ENCODE data around the gene SRCAP. TPM values are rescaled to one million over a fixed set of nuclear protein-coding genes. Genes with fewer than 3 reads are reported as not detected.

SRCAP gene
- total RNA-seq, 4 donors from 2014 or later: 43.8 to 135 (median 71.3) TPM

DNA sequence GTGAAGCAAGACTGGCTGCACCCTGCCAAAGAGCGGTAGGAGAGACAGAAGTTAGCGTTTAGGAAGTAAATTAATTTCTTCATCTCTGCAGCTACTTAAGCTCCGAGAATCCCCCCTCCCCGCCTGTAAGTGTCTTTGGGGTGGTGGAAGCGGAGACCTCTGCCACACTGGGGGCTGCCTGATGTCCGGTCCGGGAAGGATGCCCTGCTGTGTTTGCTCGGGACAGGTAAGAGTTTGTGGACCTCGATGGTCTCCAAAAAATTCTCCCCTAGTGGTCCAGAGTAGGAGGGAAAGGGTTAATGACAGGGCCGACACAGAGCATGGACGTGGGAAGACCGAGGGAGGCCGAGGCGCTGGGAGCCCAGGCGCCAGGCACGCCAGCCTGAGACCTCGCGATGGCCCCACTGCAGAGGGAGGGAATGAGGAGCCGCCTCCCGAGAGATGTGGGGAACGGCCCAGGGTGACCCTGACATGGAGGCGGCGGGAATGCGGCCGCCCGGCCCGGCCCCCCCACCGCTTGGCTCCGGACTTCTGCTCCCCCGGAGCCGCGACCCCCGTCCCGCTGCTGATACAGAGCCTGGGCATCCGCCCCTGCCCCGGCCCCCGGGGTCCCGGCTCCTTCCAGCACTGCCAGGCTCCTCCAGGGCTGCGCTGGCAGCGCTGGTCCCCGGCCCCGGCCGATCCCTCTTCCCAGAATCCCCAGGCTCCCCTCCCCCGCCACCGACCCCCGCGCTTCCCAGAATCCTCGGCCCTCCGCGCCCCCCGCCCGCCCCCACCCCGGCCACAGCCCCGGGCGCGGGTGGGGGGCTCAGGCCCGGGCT lies 87.4 kb downstream of the SRCAP start:
- Histone ChIP-seq H3K9me3 (no peaks in the 10 kb centered on the region), H3K36me3 (peaks cover 0 to 18% (median 0%) of the 10 kb centered on the region in 4 donors), H3K27me3 (no peaks in the 10 kb centered on the region), H3K4me1 (peaks cover 8 to 21% (median 12%) of the 10 kb centered on the region in 4 donors), H3K4me3 (peak overlapping the region; percentile 52 to 100 (median 90)), H3K27ac (peak overlapping the region; percentile 85 to 97 (median 90))
- in situ Hi-C loops (cut with MboI; ENCODE audit: low pct_ligation_motif_present in 1 of 4, low pct_unique_long_range_greater_than_20kb in 1 of 4, low sequenced_read_pairs in 3 of 4) (no loop called here), intact Hi-C loops (cut with DNase I; ENCODE audit: low total_unique reads) (no loop called here)
- TF ChIP-seq EP300 (IDR thresholded peaks at IDR 0.05; ENCODE audit: low read depth): no peak
- TF ChIP-seq, protein P1, sequence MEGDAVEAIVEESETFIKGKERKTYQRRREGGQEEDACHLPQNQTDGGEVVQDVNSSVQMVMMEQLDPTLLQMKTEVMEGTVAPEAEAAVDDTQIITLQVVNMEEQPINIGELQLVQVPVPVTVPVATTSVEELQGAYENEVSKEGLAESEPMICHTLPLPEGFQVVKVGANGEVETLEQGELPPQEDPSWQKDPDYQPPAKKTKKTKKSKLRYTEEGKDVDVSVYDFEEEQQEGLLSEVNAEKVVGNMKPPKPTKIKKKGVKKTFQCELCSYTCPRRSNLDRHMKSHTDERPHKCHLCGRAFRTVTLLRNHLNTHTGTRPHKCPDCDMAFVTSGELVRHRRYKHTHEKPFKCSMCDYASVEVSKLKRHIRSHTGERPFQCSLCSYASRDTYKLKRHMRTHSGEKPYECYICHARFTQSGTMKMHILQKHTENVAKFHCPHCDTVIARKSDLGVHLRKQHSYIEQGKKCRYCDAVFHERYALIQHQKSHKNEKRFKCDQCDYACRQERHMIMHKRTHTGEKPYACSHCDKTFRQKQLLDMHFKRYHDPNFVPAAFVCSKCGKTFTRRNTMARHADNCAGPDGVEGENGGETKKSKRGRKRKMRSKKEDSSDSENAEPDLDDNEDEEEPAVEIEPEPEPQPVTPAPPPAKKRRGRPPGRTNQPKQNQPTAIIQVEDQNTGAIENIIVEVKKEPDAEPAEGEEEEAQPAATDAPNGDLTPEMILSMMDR (IDR thresholded peaks at IDR 0.05): no peak
- peak in 1 of 3 donors; percentile 11 for TF ChIP-seq POLR2AphosphoS5 (IDR thresholded peaks at IDR 0.05)
- TF ChIP-seq POLR2A (IDR thresholded peaks at IDR 0.05): no peak
- WGBS, 2 donors (ENCODE audit: low coverage in 1 of 2): 8 to 44% methylated on average over 5 to 45 of the region's 57 CpGs
- DNase-seq: peak; percentile 46

DNA sequence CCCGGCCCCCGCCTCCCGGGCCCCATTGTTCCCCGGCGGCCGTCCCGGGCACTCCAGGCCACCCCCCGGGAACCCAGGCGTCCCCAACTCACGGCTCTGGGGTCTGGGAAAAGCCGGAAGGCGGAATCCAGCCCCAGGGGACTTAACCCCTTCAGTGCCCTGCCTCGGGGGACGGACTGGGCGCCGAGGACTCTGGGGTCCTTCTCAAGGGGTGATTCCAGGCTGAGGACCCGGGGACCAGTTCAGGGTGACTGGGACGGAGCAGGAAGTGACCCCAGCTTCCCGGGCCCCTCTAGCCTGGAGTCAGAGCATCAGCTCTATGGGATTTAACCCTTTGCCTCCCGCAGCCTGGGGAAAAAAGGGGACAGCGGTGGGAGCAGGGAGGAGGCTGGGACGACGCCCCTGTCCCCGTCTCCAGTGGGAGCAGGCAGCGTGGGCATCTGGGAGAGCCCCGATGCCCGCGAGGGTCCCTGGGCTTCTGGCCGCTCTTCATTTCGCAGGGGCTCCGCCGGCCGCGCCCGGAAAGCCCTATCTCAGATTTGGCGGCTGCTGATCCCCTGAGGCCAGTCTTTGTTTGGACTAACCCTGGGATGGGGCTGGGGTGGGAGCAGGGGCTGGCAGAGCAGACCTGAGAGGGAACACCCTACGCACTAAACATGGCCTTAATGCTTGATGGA lies 88.1 kb downstream of the SRCAP start, which contains the start of gene ZNF629:
ZNF629 (minus strand) TSS at position 270 of the 677 bp plus-strand sequence. CDS start 2,723 bp downstream, outside the sequence.
- in situ Hi-C loops (cut with MboI; ENCODE audit: low pct_ligation_motif_present in 1 of 4, low pct_unique_long_range_greater_than_20kb in 1 of 4, low sequenced_read_pairs in 3 of 4): no loop called here
- Histone ChIP-seq H3K36me3 (peaks cover 0 to 14% (median 0%) of the 10 kb centered on the region in 4 donors), H3K27me3 (no peaks in the 10 kb centered on the region), H3K4me1 (peaks cover 8 to 21% (median 12%) of the 10 kb centered on the region in 4 donors), H3K9me3 (no peaks in the 10 kb centered on the region), H3K4me3 (peak within 1 kb of the TSS; percentile 52 to 100 (median 90)), H3K27ac (peak within 1 kb of the TSS; percentile 85 to 97 (median 90))
- no peak for TF ChIP-seq EP300 (IDR thresholded peaks at IDR 0.05; ENCODE audit: low read depth)
- TF ChIP-seq POLR2A (IDR thresholded peaks at IDR 0.05): no peak
- TF ChIP-seq POLR2AphosphoS5 (IDR thresholded peaks at IDR 0.05): peak; percentile 5 to 22 (median 17)
- TF ChIP-seq, protein P1 (IDR thresholded peaks at IDR 0.05): no peak
- intact Hi-C loops (cut with DNase I; ENCODE audit: low total_unique reads): no loop called here
- DNase-seq: peak; percentile 73
- 0% methylated on average over 22 of the region's 37 CpGs; no CpG with 5 or more reads in 1 of the 2 donors for WGBS, 2 donors (ENCODE audit: low coverage in 1 of 2)

DNA sequence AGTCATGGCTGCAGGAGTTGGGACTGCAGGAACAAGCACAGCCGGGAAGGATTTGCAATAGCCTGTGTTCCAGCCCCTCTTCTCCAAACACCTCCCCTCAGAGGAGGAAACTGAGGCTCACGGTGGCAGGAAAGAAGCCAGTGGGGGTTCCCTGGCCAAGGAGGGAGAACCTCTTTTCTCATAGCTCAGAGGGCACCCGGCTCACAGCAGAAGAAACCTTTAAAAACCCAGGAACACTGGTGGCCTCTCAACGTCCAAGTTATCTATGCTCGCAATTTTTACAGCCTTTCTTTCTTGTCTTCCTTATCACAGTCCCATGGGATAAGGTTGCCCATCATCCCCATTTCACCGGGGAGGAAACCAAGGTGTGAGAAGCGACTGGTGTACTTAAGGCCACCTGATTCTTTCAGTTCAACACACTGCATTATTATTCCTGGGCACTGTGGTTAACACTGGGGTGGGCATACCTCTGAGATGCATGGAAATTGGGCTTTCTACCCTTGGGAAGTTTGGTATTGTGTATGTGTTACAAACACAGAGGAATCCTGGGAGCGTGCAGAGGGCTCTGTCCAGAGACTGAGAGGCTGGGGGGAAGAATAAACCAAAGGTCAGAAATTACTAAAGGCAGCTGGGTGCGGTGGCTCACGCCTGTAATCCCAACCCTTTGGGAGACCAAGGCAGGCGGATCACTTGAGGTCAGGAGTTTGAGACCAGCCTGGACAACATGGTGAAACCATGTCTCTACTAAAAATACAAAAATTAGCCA lies 88.8 kb downstream of the SRCAP start:
- WGBS, 2 donors (ENCODE audit: low coverage in 1 of 2): 27 to 65% methylated on average over 2 to 10 of the region's 11 CpGs

More for the DNA sequence above, 88.8 kb downstream of the SRCAP start:
- Histone ChIP-seq H3K36me3 (peaks cover 0 to 6% (median 0%) of the 10 kb centered on the region in 4 donors), H3K4me1 (peaks cover 8 to 21% (median 12%) of the 10 kb centered on the region in 4 donors), H3K27me3 (no peaks in the 10 kb centered on the region), H3K27ac (peak overlapping the region; percentile 85 to 97 (median 90)), H3K9me3 (no peaks in the 10 kb centered on the region), H3K4me3 (peak overlapping the region; percentile 52 to 100 (median 90))
- intact Hi-C loops (cut with DNase I; ENCODE audit: low total_unique reads) (no loop called here), in situ Hi-C loops (cut with MboI; ENCODE audit: low pct_ligation_motif_present in 1 of 4, low pct_unique_long_range_greater_than_20kb in 1 of 4, low sequenced_read_pairs in 3 of 4) (no loop called here)
- DNase-seq: no peak
- TF ChIP-seq, protein P1 (IDR thresholded peaks at IDR 0.05): no peak
- TF ChIP-seq POLR2A (IDR thresholded peaks at IDR 0.05) (no peak), POLR2AphosphoS5 (IDR thresholded peaks at IDR 0.05) (no peak), EP300 (IDR thresholded peaks at IDR 0.05; ENCODE audit: low read depth) (no peak)

Small RNA genes lying within 50 kb of the gene (small RNA-seq; reads per million reads assigned to genes)
- gene RNU6-1043P: 0 reads per million in 4 donors
- 0 reads per million in 4 donors for gene RNU6-416P
- gene SNORA30: 0 to 6.5 (median 1.9) reads per million in 4 donors

Other genes starting within 250 kb of the SRCAP start
- gene ITGAL, start 226.4 kb upstream of the SRCAP start, total RNA-seq: 10 to 100 TPM in 2 of 4 donors, 1 to 10 TPM in 2; 1.8 to 33.7 (median 6.7) TPM
- 100 to 1,000 TPM in 1 of 4 donors, 10 to 100 TPM in 3; 54.7 to 116 (median 74.9) TPM for gene ZNF768, start 172.6 kb upstream of the SRCAP start, total RNA-seq
- gene ZNF747, start 164.3 kb upstream of the SRCAP start, total RNA-seq: 10 to 100 TPM; 16.0 to 25.7 (median 16.8) TPM
- 10 to 100 TPM; 17.9 to 48.0 (median 23.2) TPM for gene ZNF764, start 140.8 kb upstream of the SRCAP start, total RNA-seq
- gene ZNF688, start 127.5 kb upstream of the SRCAP start, total RNA-seq: 10 to 100 TPM; 22.9 to 64.3 (median 43.5) TPM
- gene ZNF785, start 113.5 kb upstream of the SRCAP start, total RNA-seq: 100 to 1,000 TPM in 1 of 4 donors, 10 to 100 TPM in 3; 17.2 to 131 (median 20.5) TPM
- gene ZNF689, start 88.8 kb upstream of the SRCAP start, total RNA-seq: 10 to 100 TPM in 1 of 4 donors, 1 to 10 TPM in 3; 3.4 to 77.1 (median 8.1) TPM
- gene PRR14, start 48.2 kb upstream of the SRCAP start, total RNA-seq: 100 to 1,000 TPM in 2 of 4 donors, 10 to 100 TPM in 2; 42.9 to 154 (median 85.5) TPM
- gene FBRS, start 40.7 kb upstream of the SRCAP start, total RNA-seq: 100 to 1,000 TPM in 1 of 4 donors, 10 to 100 TPM in 3; 54.6 to 114 (median 73.1) TPM
- gene PHKG2, start 49.3 kb downstream of the SRCAP start, total RNA-seq: 100 to 1,000 TPM in 1 of 4 donors, 10 to 100 TPM in 3; 41.1 to 152 (median 66.4) TPM
- gene CFAP119, start 62.9 kb downstream of the SRCAP start, total RNA-seq: 10 to 100 TPM in 1 of 4 donors, 1 to 10 TPM in 3; 3.3 to 15.5 (median 6.0) TPM
- 100 to 1,000 TPM in 1 of 4 donors, 10 to 100 TPM in 3; 55.3 to 105 (median 77.8) TPM for gene RNF40, start 63.2 kb downstream of the SRCAP start, total RNA-seq
- 10 to 100 TPM; 13.5 to 29.9 (median 16.4) TPM for gene ZNF629, start 88.0 kb downstream of the SRCAP start, total RNA-seq
- 10 to 100 TPM; 13.8 to 57.3 (median 24.0) TPM for gene BCL7C, start 194.9 kb downstream of the SRCAP start, total RNA-seq
- under 1 TPM in 2 of 4 donors, not detected in 2; 0.82 to 0.95 TPM for gene CTF1, start 197.4 kb downstream of the SRCAP start, total RNA-seq
- gene FBXL19, start 224.4 kb downstream of the SRCAP start, total RNA-seq: 10 to 100 TPM; 19.3 to 45.3 (median 20.3) TPM
- 10 to 100 TPM; 24.8 to 45.6 (median 31.3) TPM for gene ORAI3, start 249.9 kb downstream of the SRCAP start, total RNA-seq

Measured in transverse colon (tissue), 4 donors.